Tibial nerve (tissue), 4 donors: ENCODE results near the gene PEMT. TPM values are rescaled to one million over a fixed set of nuclear protein-coding genes. Genes with fewer than 3 reads are reported as not detected.

Experiments used
- DNase-seq, 2 donors: peaks; one replicate each; pipeline ENCODE4 v3.0.0-alpha.2; 2019; ENCODE audit warnings: low spot score in 2 of 2
- H3K27ac ChIP-seq, 4 donors: fragments of 200-600 bp; sonication (generic) in 3 of 4; one replicate each; pipeline ENCODE4 v1.5.1; 2017 to 2019; ENCODE audit warnings: mild to moderate bottlenecking in 1 of 4
- H3K27me3 ChIP-seq, 2 donors: fragments of 200-600 bp; sonication (generic) in 1 of 2; one replicate each; pipeline versions ENCODE4 v1.5.1 to v1.6.0; 2017 to 2019
- H3K36me3 ChIP-seq, 3 donors: fragments of 200-600 bp; sonication (generic); one replicate each; pipeline ENCODE4 v1.5.1; 2018 to 2019
- H3K4me1 ChIP-seq, 4 donors: fragments of 200-600 bp; sonication (generic) in 3 of 4; one replicate each; pipeline ENCODE4 v1.5.1; 2017 to 2019
- H3K4me3 ChIP-seq, 4 donors: fragments of 200-600 bp; sonication (generic) in 3 of 4; one replicate each; pipeline ENCODE4 v1.5.1; 2017 to 2019; ENCODE audit warnings: mild to moderate bottlenecking in 1 of 4, moderate library complexity in 1 of 4
- H3K9me3 ChIP-seq, 4 donors: fragments of 200-600 bp; sonication (generic) in 3 of 4; one replicate each; pipeline ENCODE4 v1.5.1; 2017 to 2019
- CTCF ChIP-seq, 5 experiments: fragments of 200-600 bp in 3 of 5; fragments of 450-650 bp in 2 of 5; sonication (generic) in 3 of 5; IDR thresholded peaks; one replicate each; pipeline ENCODE4 v1.5.1; 2016 to 2019; ENCODE audit warnings: antibody characterized with exemption in 5 of 5, mild to moderate bottlenecking in 3 of 5, moderate library complexity in 2 of 5
- EP300 ChIP-seq, 2 donors: sonication (generic); formaldehyde crosslinking; IDR thresholded peaks; one replicate each; pipeline ENCODE4 v1.6.1; 2017; ENCODE audit warnings: antibody characterized with exemption in 2 of 2, mild to moderate bottlenecking in 1 of 2
- POLR2A ChIP-seq, 2 donors: fragments of 450-650 bp; IDR thresholded peaks; one replicate each; pipeline ENCODE4 v1.6.1; 2017; ENCODE audit warnings: antibody characterized with exemption in 2 of 2, mild to moderate bottlenecking in 2 of 2, moderate library complexity in 2 of 2
- WGBS, 2 donors: methylation state at CpG; one replicate each; pipeline ENCODE4 v1.1.5; 2018; 5-methylcytosine and 5-hydroxymethylcytosine counted together
- total RNA-seq, 4 donors: library from RNA; depleted of rRNA; stranded (reverse); fragments of >200 nt; gene quantifications; one replicate each; pipeline ENCODE4 v1.1.0, GENCODE V29; 2016

PEMT gene
- total RNA-seq, 4 donors from 2014 or later, result 29.5 to 80.8 (median 58.8) TPM

GRCh38 chr17:17469996-17470395 is 121.5 kb downstream of the PEMT start:
- H3K27me3 ChIP-seq, result no peaks in the 10 kb centered on the region
- H3K36me3 ChIP-seq, result no peaks in the 10 kb centered on the region
- DNase-seq, result no peak
- 95 to 96% methylated on average over 3 of the region's 3 CpGs for WGBS, 2 donors
- TF ChIP-seq EP300 (IDR thresholded peaks at IDR 0.05) (no peak), CTCF (IDR thresholded peaks at IDR 0.05) (no peak), POLR2A (IDR thresholded peaks at IDR 0.05) (no peak)
- H3K4me3 ChIP-seq, result no peak overlapping the region
- no peaks in the 10 kb centered on the region for H3K4me1 ChIP-seq
- no peaks in the 10 kb centered on the region for H3K9me3 ChIP-seq
- H3K27ac ChIP-seq, result no peak overlapping the region

- no peak for TF ChIP-seq POLR2A (IDR thresholded peaks at IDR 0.05)
- no peak for TF ChIP-seq CTCF (IDR thresholded peaks at IDR 0.05)
- no peak for TF ChIP-seq EP300 (IDR thresholded peaks at IDR 0.05)
- no peak overlapping the region for H3K27ac ChIP-seq
- H3K4me3 ChIP-seq, result no peak overlapping the region
- no peaks in the 10 kb centered on the region for H3K9me3 ChIP-seq
- WGBS, 2 donors, result 95 to 97% methylated on average over 4 of the region's 4 CpGs
- H3K27me3 ChIP-seq, result no peaks in the 10 kb centered on the region
- H3K36me3 ChIP-seq, result no peaks in the 10 kb centered on the region
- no peak for DNase-seq
- H3K4me1 ChIP-seq, result no peaks in the 10 kb centered on the region
These were observed 122.2 kb downstream of the PEMT start for GRCh38 chr17:17469358-17469757.

GRCh38 chr17:17468217-17469010 is 123.1 kb downstream of the PEMT start:
- TF ChIP-seq EP300 (IDR thresholded peaks at IDR 0.05) (no peak), CTCF (IDR thresholded peaks at IDR 0.05) (no peak), POLR2A (IDR thresholded peaks at IDR 0.05) (no peak)
- no peak overlapping the region for H3K27ac ChIP-seq
- no peaks in the 10 kb centered on the region for H3K9me3 ChIP-seq
- DNase-seq, result no peak
- WGBS, 2 donors, result 79 to 91% methylated on average over 5 of the region's 5 CpGs
- no peaks in the 10 kb centered on the region for H3K4me1 ChIP-seq
- H3K4me3 ChIP-seq, result no peak overlapping the region
- no peaks in the 10 kb centered on the region for H3K27me3 ChIP-seq
- H3K36me3 ChIP-seq, result no peaks in the 10 kb centered on the region

GRCh38 chr17:17467720-17468119 is 123.8 kb downstream of the PEMT start:
- Histone ChIP-seq H3K27me3 (no peaks in the 10 kb centered on the region), H3K4me3 (no peak overlapping the region), H3K9me3 (no peaks in the 10 kb centered on the region), H3K27ac (no peak overlapping the region), H3K36me3 (no peaks in the 10 kb centered on the region), H3K4me1 (no peaks in the 10 kb centered on the region)
- no peak for DNase-seq
- 47 to 50% methylated on average over 5 of the region's 5 CpGs for WGBS, 2 donors
- no peak for TF ChIP-seq EP300 (IDR thresholded peaks at IDR 0.05)
- TF ChIP-seq POLR2A (IDR thresholded peaks at IDR 0.05), result no peak
- TF ChIP-seq CTCF (IDR thresholded peaks at IDR 0.05), result no peak

GRCh38 chr17:17467016-17467415 is 124.5 kb downstream of the PEMT start:
- no peaks in the 10 kb centered on the region for H3K27me3 ChIP-seq
- WGBS, 2 donors, result 43 to 47% methylated on average over 5 of the region's 5 CpGs

More at GRCh38 chr17:17467016-17467415, 124.5 kb downstream of the PEMT start:
- Histone ChIP-seq H3K27ac (no peak overlapping the region), H3K4me1 (no peaks in the 10 kb centered on the region), H3K9me3 (no peaks in the 10 kb centered on the region), H3K4me3 (no peak overlapping the region), H3K36me3 (no peaks in the 10 kb centered on the region)
- TF ChIP-seq EP300 (IDR thresholded peaks at IDR 0.05), result no peak
- no peak for DNase-seq
